ENCODE measurements around the gene ZAR1. TPM values are rescaled to one million over a fixed set of nuclear protein-coding genes. Genes with fewer than 3 reads are reported as not detected.

Gene ZAR1
- total RNA-seq, 1 experiment from 2014 or later: not detected

DNA sequence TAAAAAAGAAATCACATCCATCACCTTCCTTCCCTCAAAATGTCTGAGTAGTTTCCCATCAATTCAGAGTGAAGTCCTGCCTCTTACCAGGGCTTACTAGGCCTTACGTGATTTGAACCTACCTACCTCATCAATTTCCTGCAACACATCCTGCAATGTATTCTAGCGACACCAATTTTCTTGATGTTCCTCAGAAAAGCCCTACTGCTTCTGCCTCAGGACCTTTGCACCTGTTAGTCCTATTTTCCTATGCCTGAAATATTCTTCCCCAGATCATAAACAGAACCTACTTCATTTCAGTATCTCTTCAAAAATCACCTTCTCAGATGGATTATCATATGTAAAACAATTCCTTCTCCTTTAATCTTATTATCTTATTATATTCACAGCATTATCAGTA is 52.8 kb downstream of the ZAR1 start:
- no TSS peak for BruUV-seq (replicated peaks)
- peaks cover 41% of the 10 kb centered on the region for H3K4me1 ChIP-seq (ENCODE audit: insufficient read depth, low read length, poor library complexity, severe bottlenecking)
- peaks cover 19% of the 10 kb centered on the region for H3K36me3 ChIP-seq (ENCODE audit: insufficient read depth, low read length, poor library complexity, severe bottlenecking)
- ChIA-PET POLR2A (ENCODE audit: low non-redundant PET) (no interaction called here), CTCF (no interaction called here)
- H3K4me3 ChIP-seq (ENCODE audit: low read depth, low read length, poor library complexity, severe bottlenecking): no peak overlapping the region
- TF ChIP-seq, protein P1, sequence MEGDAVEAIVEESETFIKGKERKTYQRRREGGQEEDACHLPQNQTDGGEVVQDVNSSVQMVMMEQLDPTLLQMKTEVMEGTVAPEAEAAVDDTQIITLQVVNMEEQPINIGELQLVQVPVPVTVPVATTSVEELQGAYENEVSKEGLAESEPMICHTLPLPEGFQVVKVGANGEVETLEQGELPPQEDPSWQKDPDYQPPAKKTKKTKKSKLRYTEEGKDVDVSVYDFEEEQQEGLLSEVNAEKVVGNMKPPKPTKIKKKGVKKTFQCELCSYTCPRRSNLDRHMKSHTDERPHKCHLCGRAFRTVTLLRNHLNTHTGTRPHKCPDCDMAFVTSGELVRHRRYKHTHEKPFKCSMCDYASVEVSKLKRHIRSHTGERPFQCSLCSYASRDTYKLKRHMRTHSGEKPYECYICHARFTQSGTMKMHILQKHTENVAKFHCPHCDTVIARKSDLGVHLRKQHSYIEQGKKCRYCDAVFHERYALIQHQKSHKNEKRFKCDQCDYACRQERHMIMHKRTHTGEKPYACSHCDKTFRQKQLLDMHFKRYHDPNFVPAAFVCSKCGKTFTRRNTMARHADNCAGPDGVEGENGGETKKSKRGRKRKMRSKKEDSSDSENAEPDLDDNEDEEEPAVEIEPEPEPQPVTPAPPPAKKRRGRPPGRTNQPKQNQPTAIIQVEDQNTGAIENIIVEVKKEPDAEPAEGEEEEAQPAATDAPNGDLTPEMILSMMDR (conservative IDR thresholded peaks at IDR 0.05; ENCODE audit: low read depth, low read length): no peak
- no peak for TF ChIP-seq EZH2 (IDR thresholded peaks at IDR 0.05; ENCODE audit: borderline replicate concordance, low read depth, low read length, poor library complexity, severe bottlenecking)
- intact Hi-C loops (cut with micrococcal nuclease; ENCODE audit: unreplicated experiment): loop anchor here (5.0 to 10.0 kb wide), 2 partner anchors 96 to 508 kb away; no protein-coding TSS in a partner anchor
- H3K27me3 ChIP-seq (replicated peaks; ENCODE audit: insufficient read depth, low read depth, low read length, poor library complexity): no peaks in the 10 kb centered on the region
- no peak overlapping the region for H3K27ac ChIP-seq (ENCODE audit: low read depth, low read length, poor library complexity, severe bottlenecking)
- H3K9me3 ChIP-seq (ENCODE audit: low read depth, low read length, poor library complexity, severe bottlenecking): no peaks in the 10 kb centered on the region
- DNase-seq (ENCODE audit: low spot score): no peak

GRCh38 chr4:48543796-48544195 is 53.7 kb downstream of the ZAR1 start:
- Histone ChIP-seq H3K9me3 (ENCODE audit: low read depth, low read length, poor library complexity, severe bottlenecking) (no peaks in the 10 kb centered on the region), H3K27me3 (replicated peaks; ENCODE audit: insufficient read depth, low read depth, low read length, poor library complexity) (no peaks in the 10 kb centered on the region), H3K4me3 (ENCODE audit: low read depth, low read length, poor library complexity, severe bottlenecking) (no peak overlapping the region), H3K4me1 (ENCODE audit: insufficient read depth, low read length, poor library complexity, severe bottlenecking) (peaks cover 32% of the 10 kb centered on the region), H3K27ac (ENCODE audit: low read depth, low read length, poor library complexity, severe bottlenecking) (peak overlapping the region; percentile 32), H3K36me3 (ENCODE audit: insufficient read depth, low read length, poor library complexity, severe bottlenecking) (peaks cover 19% of the 10 kb centered on the region)
- ChIA-PET CTCF (no interaction called here), POLR2A (ENCODE audit: low non-redundant PET) (no interaction called here)
- TF ChIP-seq, protein P1 (conservative IDR thresholded peaks at IDR 0.05; ENCODE audit: low read depth, low read length): no peak
- no peak for TF ChIP-seq EZH2 (IDR thresholded peaks at IDR 0.05; ENCODE audit: borderline replicate concordance, low read depth, low read length, poor library complexity, severe bottlenecking)
- intact Hi-C loops (cut with micrococcal nuclease; ENCODE audit: unreplicated experiment): loop anchor here (5.0 to 10.0 kb wide), 2 partner anchors 96 to 509 kb away; no protein-coding TSS in a partner anchor
- BruUV-seq (replicated peaks): no TSS peak
- peak; percentile 93 for DNase-seq (ENCODE audit: low spot score)

Other genes starting within 250 kb of the ZAR1 start
- gene TEC, start 220.4 kb upstream of the ZAR1 start, total RNA-seq (2021): 6.8 and 6.9 TPM in 2 replicates
- gene SLAIN2, start 148.7 kb upstream of the ZAR1 start, total RNA-seq (2021): 74.0 and 79.1 TPM in 2 replicates
- 4.4 and 5.2 TPM in 2 replicates for gene SLC10A4, start 6.9 kb upstream of the ZAR1 start, total RNA-seq (2021)